GM12865 (cell line): ENCODE results near the gene FAM185A.

Experiments
- DNase-seq: peaks from one replicate; pipeline ENCODE4 v3.0.0; 2010; ENCODE audit warnings: low read depth
- H3K4me3 ChIP-seq: 2 replicates; pipeline ENCODE4 v1.5.1; 2011; ENCODE audit warnings: mild to moderate bottlenecking, low read depth, low read length, control low read depth
- TF ChIP-seq, protein P1 (sequence below): IDR thresholded peaks from 2 replicates; pipeline ENCODE4 v1.5.1; 2011; ENCODE audit warnings: low read length, control low read depth, low read depth, inconsistent platforms; ENCODE audit not compliant: insufficient read depth; ENCODE audit errors: missing control alignments

The FAM185A gene

DNA sequence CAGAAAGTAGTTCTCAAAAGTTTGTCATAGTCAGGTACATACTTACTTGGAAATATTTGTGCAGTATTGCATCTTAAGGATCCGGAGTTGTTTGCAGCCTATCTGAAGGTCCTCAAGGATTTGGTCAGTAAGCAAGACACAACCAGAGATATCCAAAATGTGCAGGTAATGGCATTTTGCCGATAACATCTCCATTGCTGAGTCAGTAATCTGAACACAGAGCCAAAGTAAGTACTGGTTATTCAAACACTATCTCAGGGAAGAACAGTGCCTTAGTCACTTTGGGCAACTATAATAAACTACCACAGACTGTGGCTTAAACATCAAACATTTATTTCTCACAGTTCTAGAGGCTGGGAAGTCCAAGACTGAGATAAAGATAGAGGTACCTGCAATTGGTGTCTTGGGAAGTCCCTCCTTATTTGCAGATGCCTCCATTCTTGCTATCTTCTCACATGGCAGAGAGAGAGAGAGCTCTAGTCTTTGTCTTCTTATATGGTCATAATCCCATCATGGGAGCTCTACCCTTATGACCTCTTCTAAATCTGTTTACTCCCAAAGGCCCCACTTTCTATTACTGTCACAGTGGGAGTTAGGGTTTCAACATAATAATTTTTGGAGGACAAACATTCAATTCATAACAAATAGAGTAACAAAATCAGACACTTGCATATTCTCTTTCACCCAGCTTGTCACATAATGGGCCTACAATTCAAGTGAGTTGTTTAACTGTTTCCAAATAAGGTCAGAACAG is 73.4 kb downstream of the FAM185A start:
- H3K4me3 ChIP-seq = no peak overlapping the region
- DNase-seq = no peak
- TF ChIP-seq, protein P1, sequence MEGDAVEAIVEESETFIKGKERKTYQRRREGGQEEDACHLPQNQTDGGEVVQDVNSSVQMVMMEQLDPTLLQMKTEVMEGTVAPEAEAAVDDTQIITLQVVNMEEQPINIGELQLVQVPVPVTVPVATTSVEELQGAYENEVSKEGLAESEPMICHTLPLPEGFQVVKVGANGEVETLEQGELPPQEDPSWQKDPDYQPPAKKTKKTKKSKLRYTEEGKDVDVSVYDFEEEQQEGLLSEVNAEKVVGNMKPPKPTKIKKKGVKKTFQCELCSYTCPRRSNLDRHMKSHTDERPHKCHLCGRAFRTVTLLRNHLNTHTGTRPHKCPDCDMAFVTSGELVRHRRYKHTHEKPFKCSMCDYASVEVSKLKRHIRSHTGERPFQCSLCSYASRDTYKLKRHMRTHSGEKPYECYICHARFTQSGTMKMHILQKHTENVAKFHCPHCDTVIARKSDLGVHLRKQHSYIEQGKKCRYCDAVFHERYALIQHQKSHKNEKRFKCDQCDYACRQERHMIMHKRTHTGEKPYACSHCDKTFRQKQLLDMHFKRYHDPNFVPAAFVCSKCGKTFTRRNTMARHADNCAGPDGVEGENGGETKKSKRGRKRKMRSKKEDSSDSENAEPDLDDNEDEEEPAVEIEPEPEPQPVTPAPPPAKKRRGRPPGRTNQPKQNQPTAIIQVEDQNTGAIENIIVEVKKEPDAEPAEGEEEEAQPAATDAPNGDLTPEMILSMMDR = no peak

DNA sequence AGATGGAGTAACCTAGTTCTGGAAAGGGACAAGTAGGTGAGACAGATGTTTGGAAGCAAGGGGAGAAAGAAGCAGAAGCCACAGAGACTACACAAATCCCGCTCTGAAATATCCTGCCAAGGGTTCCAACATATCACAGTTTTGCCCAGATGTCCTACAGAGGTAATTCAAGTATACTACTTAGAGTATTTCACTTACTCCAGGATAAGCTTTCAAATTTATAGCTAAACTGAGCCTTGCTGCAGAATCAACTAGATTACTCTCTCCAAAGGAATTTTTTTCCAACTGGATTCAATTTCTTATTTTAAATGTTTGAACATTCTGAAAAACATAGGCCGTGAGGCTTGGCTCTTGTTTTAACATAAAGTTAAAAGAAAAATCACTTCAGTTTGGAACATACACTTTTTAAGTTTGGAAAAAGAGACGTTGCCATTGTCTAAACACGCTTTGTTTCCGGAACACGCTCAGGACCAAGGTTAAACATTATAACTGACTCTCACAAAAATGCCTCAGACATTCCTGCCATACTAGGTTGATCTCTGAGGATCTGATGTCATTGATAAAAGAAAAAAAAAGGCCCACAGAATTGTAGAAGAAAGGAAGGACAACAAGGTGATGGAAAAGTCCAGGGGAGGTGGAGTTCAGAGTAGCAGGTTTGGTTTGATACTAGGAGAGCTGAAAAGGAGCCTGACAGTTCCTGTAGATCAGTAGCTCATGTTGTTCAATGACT is 74.8 kb downstream of the FAM185A start:
- H3K4me3 ChIP-seq = no peak overlapping the region
- TF ChIP-seq, protein P1 = no peak
- no peak for DNase-seq

DNA sequence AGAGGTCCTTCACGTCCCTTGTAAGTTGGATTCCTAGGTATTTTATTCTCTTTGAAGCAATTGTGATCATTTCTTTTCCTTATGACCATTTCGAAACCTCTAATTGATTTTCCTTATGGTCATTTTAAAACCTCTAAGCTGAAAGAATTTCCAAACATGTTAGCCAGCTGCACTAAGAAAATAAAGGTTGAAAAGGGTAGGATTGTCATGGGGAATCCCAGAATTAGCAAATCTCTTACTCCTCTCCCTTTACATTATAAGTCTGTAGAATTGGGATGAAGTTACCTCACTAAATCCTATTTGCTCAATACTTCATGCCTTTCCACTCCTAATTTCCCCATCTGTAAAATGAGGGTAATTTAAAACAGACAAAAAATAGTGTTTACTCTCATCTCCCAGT is 79.5 kb downstream of the FAM185A start:
- TF ChIP-seq, protein P1 = no peak
- no peak for DNase-seq
- H3K4me3 ChIP-seq = no peak overlapping the region

DNA sequence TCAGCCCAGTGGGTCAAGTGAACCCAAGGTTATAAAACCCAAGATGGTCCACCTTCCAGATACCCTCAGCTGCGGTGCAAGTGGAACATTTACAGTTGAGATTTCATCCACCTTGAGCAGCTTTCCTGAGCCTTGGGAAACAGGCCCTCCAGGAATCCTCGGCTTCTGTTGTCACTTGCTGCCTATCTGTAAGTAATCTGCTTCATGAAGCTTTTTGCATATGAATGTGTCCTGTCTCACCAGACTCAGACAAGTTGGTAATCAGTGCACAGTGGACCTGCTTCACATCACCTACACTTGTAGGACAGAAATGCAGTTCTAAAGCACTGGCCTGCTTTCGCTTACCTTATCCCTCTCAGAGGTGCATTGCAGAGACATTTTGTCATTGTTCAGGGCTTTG is 80.3 kb downstream of the FAM185A start:
- H3K4me3 ChIP-seq = no peak overlapping the region
- TF ChIP-seq, protein P1 = no peak
- no peak for DNase-seq

DNA sequence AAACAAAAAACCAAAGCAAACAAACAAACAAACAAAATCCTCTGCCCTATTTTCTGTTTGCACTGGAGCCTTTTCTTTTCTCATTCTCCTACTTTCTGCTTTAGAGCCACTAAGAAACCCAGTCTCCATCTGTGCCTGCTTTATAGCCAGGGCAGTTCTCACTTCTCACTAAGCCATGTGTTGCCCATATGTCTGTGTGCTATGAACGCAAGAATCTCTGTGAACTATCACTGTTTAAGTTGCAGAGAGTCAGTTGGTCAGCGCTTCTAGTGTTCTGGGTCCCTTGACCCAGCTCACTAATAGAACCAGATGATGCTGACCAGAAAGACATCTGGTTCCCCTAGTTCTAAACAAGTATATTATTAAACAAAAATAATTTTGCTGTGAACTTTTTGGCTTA is 81.4 kb downstream of the FAM185A start:
- H3K4me3 ChIP-seq = no peak overlapping the region

DNA sequence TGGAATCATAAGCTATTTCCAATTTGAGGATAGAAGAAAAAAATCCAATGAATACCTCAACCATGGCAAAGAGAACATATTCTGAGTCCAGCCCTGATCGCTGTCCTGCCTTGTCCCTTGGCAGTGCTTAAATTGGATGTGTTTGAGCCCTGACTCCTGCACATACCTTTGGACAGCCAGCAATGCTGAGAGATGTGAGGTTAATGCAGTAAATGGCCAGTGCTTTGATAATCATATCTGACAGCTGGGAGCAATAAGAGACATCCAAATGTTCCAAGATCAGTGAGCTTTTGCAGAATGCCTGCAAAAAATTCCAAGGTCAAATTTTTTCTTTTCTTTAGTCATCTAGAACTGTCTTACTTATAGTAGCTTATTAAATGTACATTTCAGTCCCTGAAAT is 83.9 kb downstream of the FAM185A start:
- TF ChIP-seq, protein P1 = no peak
- DNase-seq = no peak
- H3K4me3 ChIP-seq = no peak overlapping the region

More for the DNA sequence above, 81.4 kb downstream of the FAM185A start:
- DNase-seq = no peak
- TF ChIP-seq, protein P1 = no peak

DNA sequence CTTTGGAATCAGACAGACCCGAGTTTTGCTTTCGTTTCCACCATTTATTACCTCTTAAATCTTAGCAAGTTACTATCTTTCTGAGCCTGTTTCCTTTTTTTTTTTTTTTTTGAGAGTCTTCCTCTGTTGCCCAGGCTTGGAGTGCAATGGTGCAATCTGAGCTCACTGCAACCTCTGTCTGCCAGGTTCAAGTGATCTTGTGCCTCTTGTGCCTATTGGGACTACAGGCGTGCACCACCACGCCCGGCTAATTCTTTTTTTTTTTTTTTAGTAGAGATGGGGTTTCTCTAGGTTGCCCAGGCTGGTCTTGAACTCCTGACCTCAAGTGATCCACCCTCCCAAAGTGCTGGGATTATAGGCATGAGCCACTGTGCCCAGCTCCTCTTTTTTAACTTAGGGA is 84.5 kb downstream of the FAM185A start:
- no peak overlapping the region for H3K4me3 ChIP-seq
- TF ChIP-seq, protein P1 = no peak
- no peak for DNase-seq
